ENCODE measurements around the gene PDE4D.

PDE4D gene

DNA sequence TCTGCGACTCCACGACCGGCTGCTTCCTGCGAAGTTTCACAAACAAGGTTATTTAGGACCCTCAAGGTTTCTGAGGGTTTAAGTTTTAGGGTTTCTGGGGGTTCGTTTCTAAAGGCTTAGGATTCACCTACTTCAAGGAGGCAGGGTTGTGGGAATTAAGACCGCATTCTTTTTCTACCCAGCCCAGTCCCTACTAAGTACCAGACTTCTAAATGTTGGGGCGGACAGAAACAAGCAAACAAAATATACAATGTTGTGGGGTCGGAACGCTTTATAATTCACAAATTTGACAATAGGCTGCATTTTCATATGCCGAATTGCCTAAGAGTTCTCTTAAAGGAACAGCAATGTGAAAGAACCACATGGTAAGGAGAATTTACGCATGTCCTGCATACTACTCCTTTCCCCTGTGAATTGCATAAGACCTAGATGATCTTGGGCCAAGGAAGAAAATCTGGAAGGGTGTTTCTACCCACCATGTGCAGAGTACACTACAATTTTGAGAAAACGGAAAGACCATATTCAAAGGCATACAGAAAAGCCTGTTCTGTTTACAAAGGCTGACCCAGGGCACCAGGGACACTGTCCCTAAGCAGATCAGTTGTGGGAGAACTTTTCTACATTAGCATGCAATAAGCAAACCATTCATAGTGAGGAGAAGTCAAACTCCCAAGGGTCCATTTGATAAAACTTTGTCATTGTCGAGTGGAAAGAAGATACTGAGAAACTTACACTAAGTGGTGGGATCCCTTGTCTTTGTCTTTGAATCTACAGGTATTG is 853.3 kb downstream of the PDE4D start:
- Histone ChIP-seq H3K27me3 (ENCODE audit: insufficient read depth, poor library complexity, severe bottlenecking) (no peaks in the 10 kb centered on the region), H3K27ac (replicated peaks) (peak overlapping the region; percentile 89), H3K4me3 (replicated peaks; ENCODE audit: insufficient read depth, low read length) (peak overlapping the region; percentile 66)
- TF ChIP-seq GABPA (IDR thresholded peaks at IDR 0.05; ENCODE audit: low read depth): no peak
- TF ChIP-seq POLR2AphosphoS5 (IDR thresholded peaks at IDR 0.05; ENCODE audit: low read depth): no peak
- TF ChIP-seq, protein P1, sequence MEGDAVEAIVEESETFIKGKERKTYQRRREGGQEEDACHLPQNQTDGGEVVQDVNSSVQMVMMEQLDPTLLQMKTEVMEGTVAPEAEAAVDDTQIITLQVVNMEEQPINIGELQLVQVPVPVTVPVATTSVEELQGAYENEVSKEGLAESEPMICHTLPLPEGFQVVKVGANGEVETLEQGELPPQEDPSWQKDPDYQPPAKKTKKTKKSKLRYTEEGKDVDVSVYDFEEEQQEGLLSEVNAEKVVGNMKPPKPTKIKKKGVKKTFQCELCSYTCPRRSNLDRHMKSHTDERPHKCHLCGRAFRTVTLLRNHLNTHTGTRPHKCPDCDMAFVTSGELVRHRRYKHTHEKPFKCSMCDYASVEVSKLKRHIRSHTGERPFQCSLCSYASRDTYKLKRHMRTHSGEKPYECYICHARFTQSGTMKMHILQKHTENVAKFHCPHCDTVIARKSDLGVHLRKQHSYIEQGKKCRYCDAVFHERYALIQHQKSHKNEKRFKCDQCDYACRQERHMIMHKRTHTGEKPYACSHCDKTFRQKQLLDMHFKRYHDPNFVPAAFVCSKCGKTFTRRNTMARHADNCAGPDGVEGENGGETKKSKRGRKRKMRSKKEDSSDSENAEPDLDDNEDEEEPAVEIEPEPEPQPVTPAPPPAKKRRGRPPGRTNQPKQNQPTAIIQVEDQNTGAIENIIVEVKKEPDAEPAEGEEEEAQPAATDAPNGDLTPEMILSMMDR (IDR thresholded peaks at IDR 0.05; ENCODE audit: insufficient read depth, low read length): no peak
- TF ChIP-seq SPI1 (IDR thresholded peaks at IDR 0.05; ENCODE audit: borderline replicate concordance, low read depth): no peak
- peak; percentile 23 to 59 for DNase-seq (ENCODE audit: low read depth in 1 of 2, low spot score in 1 of 2)

DNA sequence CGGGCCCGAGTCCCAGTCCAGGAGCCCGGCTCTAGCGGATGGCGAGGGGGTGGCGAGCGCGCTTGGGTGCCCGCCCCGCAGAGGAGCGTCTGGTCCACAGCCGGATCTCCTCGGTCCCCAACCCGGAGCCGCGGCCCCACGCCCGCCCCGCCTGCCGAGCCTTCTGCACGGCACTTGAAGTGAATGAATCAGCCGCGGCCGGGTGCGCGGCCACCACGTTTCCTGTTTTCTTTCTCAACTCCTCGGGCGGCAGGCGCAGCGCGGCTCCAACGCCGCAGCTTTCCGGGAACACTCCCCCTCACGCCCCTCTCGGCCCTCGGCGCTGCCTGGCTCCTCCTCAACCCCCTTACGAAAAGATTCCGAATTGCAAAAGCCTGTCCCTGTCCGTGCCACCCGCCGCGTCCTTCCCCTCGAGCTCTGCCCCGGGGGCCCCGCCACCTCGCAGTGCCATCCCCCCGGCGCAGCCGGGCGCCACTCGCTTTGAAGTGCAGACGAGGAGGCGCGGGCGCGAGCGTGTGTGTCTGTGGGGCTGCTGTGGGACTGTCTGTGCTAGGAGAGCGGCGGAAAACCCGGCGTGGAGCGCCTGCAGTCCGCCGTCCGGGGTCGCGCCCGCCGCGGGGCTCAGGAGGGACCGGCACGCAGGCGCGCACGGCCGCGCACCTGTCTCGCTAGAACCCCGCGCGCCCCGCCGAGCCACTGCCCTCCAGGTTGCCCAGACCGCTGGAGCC is 854.1 kb downstream of the PDE4D start:
- Histone ChIP-seq H3K27me3 (ENCODE audit: insufficient read depth, poor library complexity, severe bottlenecking) (no peaks in the 10 kb centered on the region), H3K27ac (replicated peaks) (peak overlapping the region; percentile 89), H3K4me3 (replicated peaks; ENCODE audit: insufficient read depth, low read length) (peak overlapping the region; percentile 66)
- peak; percentile 65; the same call in 1 of the 2 replicates for TF ChIP-seq POLR2AphosphoS5 (IDR thresholded peaks at IDR 0.05; ENCODE audit: low read depth)
- TF ChIP-seq SPI1 (IDR thresholded peaks at IDR 0.05; ENCODE audit: borderline replicate concordance, low read depth): peak; percentile 18; the same call in 1 of the 2 replicates
- TF ChIP-seq, protein P2, sequence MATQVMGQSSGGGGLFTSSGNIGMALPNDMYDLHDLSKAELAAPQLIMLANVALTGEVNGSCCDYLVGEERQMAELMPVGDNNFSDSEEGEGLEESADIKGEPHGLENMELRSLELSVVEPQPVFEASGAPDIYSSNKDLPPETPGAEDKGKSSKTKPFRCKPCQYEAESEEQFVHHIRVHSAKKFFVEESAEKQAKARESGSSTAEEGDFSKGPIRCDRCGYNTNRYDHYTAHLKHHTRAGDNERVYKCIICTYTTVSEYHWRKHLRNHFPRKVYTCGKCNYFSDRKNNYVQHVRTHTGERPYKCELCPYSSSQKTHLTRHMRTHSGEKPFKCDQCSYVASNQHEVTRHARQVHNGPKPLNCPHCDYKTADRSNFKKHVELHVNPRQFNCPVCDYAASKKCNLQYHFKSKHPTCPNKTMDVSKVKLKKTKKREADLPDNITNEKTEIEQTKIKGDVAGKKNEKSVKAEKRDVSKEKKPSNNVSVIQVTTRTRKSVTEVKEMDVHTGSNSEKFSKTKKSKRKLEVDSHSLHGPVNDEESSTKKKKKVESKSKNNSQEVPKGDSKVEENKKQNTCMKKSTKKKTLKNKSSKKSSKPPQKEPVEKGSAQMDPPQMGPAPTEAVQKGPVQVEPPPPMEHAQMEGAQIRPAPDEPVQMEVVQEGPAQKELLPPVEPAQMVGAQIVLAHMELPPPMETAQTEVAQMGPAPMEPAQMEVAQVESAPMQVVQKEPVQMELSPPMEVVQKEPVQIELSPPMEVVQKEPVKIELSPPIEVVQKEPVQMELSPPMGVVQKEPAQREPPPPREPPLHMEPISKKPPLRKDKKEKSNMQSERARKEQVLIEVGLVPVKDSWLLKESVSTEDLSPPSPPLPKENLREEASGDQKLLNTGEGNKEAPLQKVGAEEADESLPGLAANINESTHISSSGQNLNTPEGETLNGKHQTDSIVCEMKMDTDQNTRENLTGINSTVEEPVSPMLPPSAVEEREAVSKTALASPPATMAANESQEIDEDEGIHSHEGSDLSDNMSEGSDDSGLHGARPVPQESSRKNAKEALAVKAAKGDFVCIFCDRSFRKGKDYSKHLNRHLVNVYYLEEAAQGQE (IDR thresholded peaks at IDR 0.05; ENCODE audit: insufficient replicate concordance, low read depth): peak; percentile 37
- peak; percentile 43; the same call in 1 of the 2 replicates for TF ChIP-seq GABPA (IDR thresholded peaks at IDR 0.05; ENCODE audit: low read depth)
- TF ChIP-seq, protein P1 (IDR thresholded peaks at IDR 0.05; ENCODE audit: insufficient read depth, low read length): no peak
- peak; percentile 58 to 88 for DNase-seq (ENCODE audit: low read depth in 1 of 2, low spot score in 1 of 2)

DNA sequence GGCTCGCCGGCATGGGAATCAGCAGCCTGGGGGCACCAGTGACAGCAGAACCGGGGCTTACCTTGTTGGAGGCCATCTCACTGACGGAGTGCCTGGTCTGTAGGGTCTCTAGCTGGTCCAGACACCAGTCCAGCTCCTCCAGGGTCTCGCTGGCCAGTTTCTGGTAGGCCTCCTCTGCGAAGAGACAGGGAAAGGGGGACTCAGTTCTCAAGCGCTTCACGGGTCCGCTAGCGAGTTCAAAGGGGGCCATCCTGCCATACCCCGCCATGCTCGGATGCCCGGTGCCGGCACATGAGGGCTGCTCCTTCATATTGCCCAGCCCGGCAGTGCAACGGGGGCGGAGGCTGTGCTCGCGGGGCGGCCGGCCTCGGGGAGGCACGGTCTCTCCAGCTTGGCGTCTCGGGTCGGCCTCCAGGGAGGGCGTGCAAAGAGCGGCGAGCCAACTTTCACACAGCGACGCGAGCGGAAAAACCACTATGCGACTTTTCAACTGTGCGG is 854.7 kb downstream of the PDE4D start:
- Histone ChIP-seq H3K27ac (replicated peaks) (peak overlapping the region; percentile 89), H3K27me3 (ENCODE audit: insufficient read depth, poor library complexity, severe bottlenecking) (no peaks in the 10 kb centered on the region), H3K4me3 (replicated peaks; ENCODE audit: insufficient read depth, low read length) (peak overlapping the region; percentile 66)
- TF ChIP-seq, protein P2 (IDR thresholded peaks at IDR 0.05; ENCODE audit: insufficient replicate concordance, low read depth): no peak
- no peak for TF ChIP-seq POLR2AphosphoS5 (IDR thresholded peaks at IDR 0.05; ENCODE audit: low read depth)
- no peak for TF ChIP-seq SPI1 (IDR thresholded peaks at IDR 0.05; ENCODE audit: borderline replicate concordance, low read depth)
- TF ChIP-seq, protein P1 (IDR thresholded peaks at IDR 0.05; ENCODE audit: insufficient read depth, low read length): no peak
- no peak for TF ChIP-seq GABPA (IDR thresholded peaks at IDR 0.05; ENCODE audit: low read depth)
- DNase-seq (ENCODE audit: low read depth in 1 of 2, low spot score in 1 of 2): no peak
